ENCODE data around the gene MTA1.

MTA1 gene

GRCh38 chr14:105490267-105490571 lies 70.6 kb downstream of the MTA1 start:
- no peak for DNase-seq

GRCh38 chr14:105490572-105491365 lies 71.1 kb downstream of the MTA1 start, which contains the start of gene TEDC1:
TSS of gene TEDC1 (plus strand) at chr14:105491246. CDS start at chr14:105491376, 130 bp downstream.
- peak; percentile 100 for DNase-seq

GRCh38 chr14:105491366-105491973 lies 71.8 kb downstream of the MTA1 start:
- DNase-seq, result peak; percentile 88

GRCh38 chr14:105492031-105492970 lies 72.7 kb downstream of the MTA1 start:
- DNase-seq, result no peak

- DNase-seq, result no peak
Observed at GRCh38 chr14:105492971-105493871, 73.6 kb downstream of the MTA1 start.

GRCh38 chr14:105493921-105494605 lies 74.4 kb downstream of the MTA1 start:
- no peak for DNase-seq

GRCh38 chr14:105494606-105494929 lies 74.9 kb downstream of the MTA1 start:
- DNase-seq, result no peak

GRCh38 chr14:105495101-105495989 lies 75.7 kb downstream of the MTA1 start:
- DNase-seq, result no peak

- DNase-seq, result no peak
Observed at GRCh38 chr14:105495990-105496830, 76.6 kb downstream of the MTA1 start.

- DNase-seq, result no peak
Observed at GRCh38 chr14:105496831-105497591, 77.4 kb downstream of the MTA1 start.

GRCh38 chr14:105497671-105498429 lies 78.2 kb downstream of the MTA1 start:
- no peak for DNase-seq

- DNase-seq, result no peak
Observed at GRCh38 chr14:105498430-105499255, 79.0 kb downstream of the MTA1 start.

- DNase-seq, result no peak
Observed at GRCh38 chr14:105499256-105500035, 79.8 kb downstream of the MTA1 start.

- no peak for DNase-seq
Observed at GRCh38 chr14:105500036-105500725, 80.6 kb downstream of the MTA1 start.

- no peak for DNase-seq
Observed at GRCh38 chr14:105500726-105501101, 81.1 kb downstream of the MTA1 start.
